Astrocyte (in vitro differentiated cells and primary cell): ENCODE results near the gene HLA-DPA1.

Source experiments
- EZH2 ChIP-seq: IDR thresholded peaks from 2 replicates; pipeline ENCODE4 v1.6.1; 2012; ENCODE audit warnings: mild to moderate bottlenecking, low read length, inconsistent platforms; ENCODE audit not compliant: insufficient read depth
- TF ChIP-seq, protein P1 (sequence below): IDR thresholded peaks from 2 replicates; pipeline ENCODE4 v1.5.1; 2011; ENCODE audit warnings: low read depth, mild to moderate bottlenecking, inconsistent platforms, low read length, moderate library complexity; ENCODE audit not compliant: insufficient read depth

GRCh38 chr6:33075208-33075567, 1.7 kb upstream of the HLA-DPA1 start:
- TF ChIP-seq, protein P1, sequence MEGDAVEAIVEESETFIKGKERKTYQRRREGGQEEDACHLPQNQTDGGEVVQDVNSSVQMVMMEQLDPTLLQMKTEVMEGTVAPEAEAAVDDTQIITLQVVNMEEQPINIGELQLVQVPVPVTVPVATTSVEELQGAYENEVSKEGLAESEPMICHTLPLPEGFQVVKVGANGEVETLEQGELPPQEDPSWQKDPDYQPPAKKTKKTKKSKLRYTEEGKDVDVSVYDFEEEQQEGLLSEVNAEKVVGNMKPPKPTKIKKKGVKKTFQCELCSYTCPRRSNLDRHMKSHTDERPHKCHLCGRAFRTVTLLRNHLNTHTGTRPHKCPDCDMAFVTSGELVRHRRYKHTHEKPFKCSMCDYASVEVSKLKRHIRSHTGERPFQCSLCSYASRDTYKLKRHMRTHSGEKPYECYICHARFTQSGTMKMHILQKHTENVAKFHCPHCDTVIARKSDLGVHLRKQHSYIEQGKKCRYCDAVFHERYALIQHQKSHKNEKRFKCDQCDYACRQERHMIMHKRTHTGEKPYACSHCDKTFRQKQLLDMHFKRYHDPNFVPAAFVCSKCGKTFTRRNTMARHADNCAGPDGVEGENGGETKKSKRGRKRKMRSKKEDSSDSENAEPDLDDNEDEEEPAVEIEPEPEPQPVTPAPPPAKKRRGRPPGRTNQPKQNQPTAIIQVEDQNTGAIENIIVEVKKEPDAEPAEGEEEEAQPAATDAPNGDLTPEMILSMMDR, result no peak
- no peak for TF ChIP-seq EZH2
